Bronchial epithelial cell (primary cell): ENCODE data around the gene SLC38A4. TPM values are rescaled to one million over a fixed set of nuclear protein-coding genes. Genes with fewer than 3 reads are reported as not detected.

Experiments used
- DNase-seq: peaks from one replicate; pipeline ENCODE4 v3.0.0-alpha.2; 2010; ENCODE audit warnings: low read depth
- FAIRE-seq: peaks from 2 replicates; lab custom pipeline; 2011; peaks lifted over from hg19 to GRCh38; lab: Jason Lieb, UNC
- H3K27me3 ChIP-seq: 2 replicates; pipeline ENCODE4 v1.5.1; 2011; ENCODE audit warnings: low read length; ENCODE audit not compliant: control insufficient read depth, insufficient read depth
- H3K36me3 ChIP-seq: 2 replicates; pipeline ENCODE4 v1.5.1; 2011; ENCODE audit warnings: low read length; ENCODE audit not compliant: control insufficient read depth, insufficient read depth
- H3K4me3 ChIP-seq: 2 replicates; pipeline ENCODE4 v1.5.1; 2011; ENCODE audit warnings: mild to moderate bottlenecking, low read depth, low read length, control low read depth
- CTCF ChIP-seq: IDR thresholded peaks from 2 replicates; pipeline ENCODE4 v1.5.1; 2011; ENCODE audit warnings: mild to moderate bottlenecking, moderate library complexity, low read length, control low read depth, inconsistent platforms; ENCODE audit not compliant: insufficient read depth, severe bottlenecking
- total RNA-seq: library from RNA; depleted of rRNA; stranded (reverse); fragments of >200 nt; gene quantifications from 2 replicates; pipeline ENCODE4 v1.2.1, GENCODE V29; 2014

The SLC38A4 gene
- total RNA-seq, 1 donor from 2014 or later = 2.9 TPM

DNA sequence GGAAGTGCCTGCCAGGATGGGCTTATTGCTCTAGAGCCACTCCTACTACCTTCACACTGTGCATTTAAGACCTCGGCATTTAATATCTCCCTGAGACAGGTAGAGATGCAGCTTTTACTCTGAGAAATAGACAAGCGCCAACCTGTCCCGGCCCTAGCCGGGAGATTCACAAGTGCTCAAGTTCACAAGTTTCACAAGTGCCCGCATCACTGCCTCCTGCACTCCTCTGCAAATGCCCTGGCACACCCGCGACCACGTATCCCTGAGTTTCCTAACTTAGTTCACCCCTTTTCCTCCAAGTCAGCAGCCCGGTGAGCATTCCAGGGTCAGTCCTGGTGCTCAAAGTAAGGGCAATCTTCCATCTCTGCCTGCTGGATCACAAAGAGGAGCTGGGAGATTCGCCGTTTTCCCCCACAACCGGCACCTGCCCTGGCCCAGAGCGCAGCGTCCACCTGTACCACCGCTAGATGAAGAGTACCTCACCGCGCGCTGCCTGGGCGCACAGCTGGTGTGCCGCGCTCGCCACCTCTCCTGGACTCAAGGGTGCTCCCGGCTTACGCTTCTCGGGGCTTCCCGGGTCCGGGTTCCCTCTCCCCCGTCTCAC, 5.0 kb upstream of the SLC38A4 start:
- peak; percentile 61 for DNase-seq
- no peak for FAIRE-seq

DNA sequence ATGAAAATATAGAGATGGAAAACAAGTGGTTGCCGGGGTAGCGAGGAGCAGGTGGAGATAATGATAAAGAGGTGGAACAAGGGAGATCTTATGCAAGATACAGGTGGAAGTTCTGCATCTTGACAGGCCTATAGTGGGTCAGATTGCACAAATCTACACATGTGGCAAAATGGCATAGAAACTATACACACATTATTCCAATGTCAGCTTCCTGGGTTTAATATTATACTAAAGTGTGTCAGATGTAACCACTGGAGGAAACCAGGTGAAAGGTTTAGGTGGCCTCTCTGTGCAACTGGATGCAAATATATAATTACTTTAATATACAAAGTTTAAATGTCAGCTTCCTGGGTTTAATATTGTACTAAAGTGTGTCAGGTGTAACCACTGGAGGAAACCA, 1.1 kb downstream of the SLC38A4 start:
- FAIRE-seq (no peak), DNase-seq (no peak)
- no peak for TF ChIP-seq CTCF
- Histone ChIP-seq H3K36me3 (no peaks in the 10 kb centered on the region), H3K27me3 (no peaks in the 10 kb centered on the region), H3K4me3 (no peak overlapping the region)

More for the DNA sequence above, 5.0 kb upstream of the SLC38A4 start:
- TF ChIP-seq CTCF = no peak
- Histone ChIP-seq H3K36me3 (no peaks in the 10 kb centered on the region), H3K4me3 (peak overlapping the region; percentile 44), H3K27me3 (no peaks in the 10 kb centered on the region)

- no peak for TF ChIP-seq CTCF
- FAIRE-seq = no peak
- Histone ChIP-seq H3K27me3 (no peaks in the 10 kb centered on the region), H3K4me3 (no peak overlapping the region), H3K36me3 (no peaks in the 10 kb centered on the region)
- DNase-seq = no peak
Measured at GRCh38 chr12:46818642-46819041, 7.2 kb downstream of the SLC38A4 start.

DNA sequence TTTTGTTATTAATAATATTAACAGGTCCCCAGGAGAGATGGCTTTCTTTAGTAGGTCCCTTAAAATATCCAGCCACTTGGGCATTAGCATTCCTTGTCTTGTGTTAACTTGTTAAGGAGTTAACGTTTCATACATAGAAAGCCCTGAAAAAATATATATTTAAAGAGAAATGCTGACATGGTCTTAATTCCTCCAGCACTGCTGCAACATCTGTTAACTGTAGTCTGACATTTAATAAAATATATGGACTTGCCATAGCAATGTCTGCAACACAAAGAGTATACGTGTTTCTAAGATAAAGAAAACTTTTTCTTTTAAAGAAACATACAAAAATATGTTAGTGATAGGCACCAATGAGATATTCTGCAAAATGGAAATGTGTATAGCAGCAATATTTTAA, 10.0 kb downstream of the SLC38A4 start:
- no peak for FAIRE-seq
- no peak overlapping the region for H3K4me3 ChIP-seq

GRCh38 chr12:46814143-46814542, 11.7 kb downstream of the SLC38A4 start:
- Histone ChIP-seq H3K36me3 (no peaks in the 10 kb centered on the region), H3K4me3 (no peak overlapping the region), H3K27me3 (no peaks in the 10 kb centered on the region)
- DNase-seq (no peak), FAIRE-seq (no peak)
- TF ChIP-seq CTCF = no peak

More for the DNA sequence above, 10.0 kb downstream of the SLC38A4 start:
- Histone ChIP-seq H3K27me3 (no peaks in the 10 kb centered on the region), H3K36me3 (no peaks in the 10 kb centered on the region)
- no peak for TF ChIP-seq CTCF
- DNase-seq = no peak

GRCh38 chr12:46811185-46811584, 14.6 kb downstream of the SLC38A4 start:
- DNase-seq (no peak), FAIRE-seq (no peak)

More at GRCh38 chr12:46811185-46811584, 14.6 kb downstream of the SLC38A4 start:
- H3K27me3 ChIP-seq = no peaks in the 10 kb centered on the region
- H3K36me3 ChIP-seq = no peaks in the 10 kb centered on the region
- TF ChIP-seq CTCF = no peak
- no peak overlapping the region for H3K4me3 ChIP-seq
